ENCODE results near the gene C1QA. TPM values are rescaled to one million over a fixed set of nuclear protein-coding genes. Genes with fewer than 3 reads are reported as not detected.

Gene C1QA
- total RNA-seq, 2 donors from 2014 or later: 37.9 to 107 TPM

GRCh38 chr1:22683547-22683946, 47.1 kb downstream of the C1QA start:
- Histone ChIP-seq H3K4me1 (no peaks in the 10 kb centered on the region), H3K27ac (no peak overlapping the region), H3K4me3 (no peak overlapping the region), H3K36me3 (no peaks in the 10 kb centered on the region), H3K27me3 (no peaks in the 10 kb centered on the region), H3K9me3 (no peaks in the 10 kb centered on the region)
- DNase-seq (ENCODE audit: low spot score): no peak
- TF ChIP-seq CTCF (IDR thresholded peaks at IDR 0.05): no peak

- TF ChIP-seq CTCF (IDR thresholded peaks at IDR 0.05): no peak
- Histone ChIP-seq H3K4me1 (no peaks in the 10 kb centered on the region), H3K27me3 (no peaks in the 10 kb centered on the region), H3K27ac (no peak overlapping the region), H3K9me3 (no peaks in the 10 kb centered on the region), H3K4me3 (no peak overlapping the region), H3K36me3 (no peaks in the 10 kb centered on the region)
- DNase-seq (ENCODE audit: low spot score): no peak
Observed at GRCh38 chr1:22685591-22686059, 49.2 kb downstream of the C1QA start.

- Histone ChIP-seq H3K4me3 (no peak overlapping the region), H3K36me3 (no peaks in the 10 kb centered on the region), H3K27me3 (no peaks in the 10 kb centered on the region), H3K4me1 (no peaks in the 10 kb centered on the region), H3K27ac (no peak overlapping the region), H3K9me3 (no peaks in the 10 kb centered on the region)
- no peak for TF ChIP-seq CTCF (IDR thresholded peaks at IDR 0.05)
- DNase-seq (ENCODE audit: low spot score): no peak
Observed at GRCh38 chr1:22687191-22687590, 50.8 kb downstream of the C1QA start.

GRCh38 chr1:22688466-22688865, 52.0 kb downstream of the C1QA start:
- TF ChIP-seq CTCF (IDR thresholded peaks at IDR 0.05): no peak
- Histone ChIP-seq H3K4me3 (no peak overlapping the region), H3K27ac (no peak overlapping the region), H3K9me3 (no peaks in the 10 kb centered on the region), H3K36me3 (no peaks in the 10 kb centered on the region), H3K27me3 (no peaks in the 10 kb centered on the region), H3K4me1 (no peaks in the 10 kb centered on the region)
- DNase-seq (ENCODE audit: low spot score): no peak

Small RNA genes within 50 kb of the gene (microRNA-seq; reads per million reads assigned to microRNA genes)
- 0 reads per million in 2 donors for gene MIR6127 (ENCODE audit: borderline number of aligned reads in 2 of 2, borderline replicate concordance in 1 of 2)

Other genes with a start within 250 kb of the C1QA start
- gene ZBTB40, start 184.8 kb upstream of the C1QA start, total RNA-seq: 10 to 100 TPM; 10.4 to 12.5 TPM
- gene EPHA8, start 73.1 kb upstream of the C1QA start, total RNA-seq: not detected
- gene C1QC, start 7.0 kb downstream of the C1QA start, total RNA-seq: 100 to 1,000 TPM in 1 of 2 donors, 10 to 100 TPM in 1; 31.4 to 126 TPM
- 100 to 1,000 TPM in 1 of 2 donors, 10 to 100 TPM in 1; 82.5 to 262 TPM for gene C1QB, start 16.6 kb downstream of the C1QA start, total RNA-seq
- 1 to 10 TPM; 1.8 to 2.6 TPM for gene EPHB2, start 74.2 kb downstream of the C1QA start, total RNA-seq

Measured in right atrium auricular region (tissue), 2 donors.